A172 (cell line): ENCODE data around the gene RANBP10. TPM values are rescaled to one million over a fixed set of nuclear protein-coding genes. Genes with fewer than 3 reads are reported as not detected.
"Not testable (repeated sequence)": the region's sequence is repeated elsewhere in the genome, so short reads cannot be mapped to it uniquely, and the experiment has no call there.

Experiments
- DNase-seq: peaks from one replicate; pipeline ENCODE4 v3.0.0-alpha.2; 2015; ENCODE audit warnings: low spot score
- total RNA-seq: library from RNA; depleted of rRNA; stranded (reverse); fragments of >200 nt; shearing (Covaris generic); gene quantifications from 2 replicates; pipeline ENCODE4 v1.2.3, GENCODE V29; 2014

The RANBP10 gene
- total RNA-seq, 1 experiment from 2014 or later = 3.7 TPM

DNA sequence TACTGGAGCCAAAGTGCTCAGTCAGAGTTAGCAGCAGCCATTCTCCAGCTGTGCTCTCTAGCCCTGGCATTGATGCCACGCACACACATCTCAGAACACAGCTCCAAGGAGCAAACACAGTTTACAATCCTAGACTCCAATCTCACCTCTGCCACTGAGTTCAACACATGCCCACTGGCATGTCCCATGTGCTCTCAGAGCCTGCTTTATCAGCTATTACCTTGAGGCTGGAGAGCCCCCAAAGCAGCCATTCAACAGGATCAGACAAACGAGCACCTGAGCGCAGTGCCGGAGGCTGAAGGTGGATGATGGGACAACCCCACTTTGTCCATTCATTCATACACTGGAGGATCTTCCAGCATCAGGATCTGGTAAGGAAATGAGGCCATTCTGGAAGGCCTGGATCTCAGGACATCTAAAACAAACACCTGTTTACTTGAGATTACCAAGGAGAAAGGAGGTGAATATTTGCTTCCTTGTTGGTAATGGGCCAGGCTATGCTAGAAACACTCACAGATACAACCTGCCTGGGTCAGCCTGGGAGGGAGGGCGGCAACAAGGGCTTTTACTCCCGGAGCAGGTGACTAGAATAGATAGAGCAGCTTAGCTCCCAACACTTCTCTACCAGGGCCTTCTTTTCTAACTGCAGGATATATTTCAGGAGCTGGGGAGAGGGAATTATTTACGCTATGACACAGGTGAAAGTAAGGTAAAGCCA, 25.4 kb downstream of the RANBP10 start:
- DNase-seq = no peak

DNA sequence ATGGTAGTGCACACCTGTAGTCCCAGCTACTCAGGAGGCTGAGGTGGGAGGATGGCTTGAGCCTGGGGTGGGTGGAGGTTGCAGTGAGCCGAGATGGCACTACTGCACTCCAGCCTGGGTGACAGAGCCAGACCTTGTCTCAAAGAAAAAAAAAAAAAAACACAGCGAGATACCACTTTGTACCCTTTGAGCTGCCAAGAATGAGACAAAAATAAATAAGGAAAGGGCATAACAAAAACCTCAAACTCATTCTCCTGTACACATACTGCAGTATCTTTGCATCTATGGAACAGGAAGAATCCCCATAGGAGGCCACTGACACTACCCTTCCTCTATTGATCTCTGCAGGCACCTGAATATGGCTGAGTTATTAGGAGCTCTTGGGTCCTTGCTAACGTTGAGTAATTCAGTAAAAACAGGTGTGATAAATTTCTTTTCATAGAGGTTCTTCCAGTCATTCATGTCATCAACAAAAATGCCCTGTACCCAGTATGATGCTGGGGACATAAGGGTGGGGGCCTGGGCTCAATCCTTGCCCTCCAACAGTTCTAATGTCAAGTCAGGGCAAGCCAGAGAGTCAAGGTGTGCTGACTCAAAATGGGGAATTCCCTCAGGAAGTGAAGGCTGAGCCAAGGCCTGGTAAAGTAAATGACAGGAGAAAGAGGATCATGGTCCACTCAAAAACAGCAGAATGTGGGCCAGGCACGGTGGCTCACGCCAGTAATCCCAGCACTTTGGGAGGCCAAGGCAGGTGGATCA, 26.9 kb downstream of the RANBP10 start:
- no peak for DNase-seq

DNA sequence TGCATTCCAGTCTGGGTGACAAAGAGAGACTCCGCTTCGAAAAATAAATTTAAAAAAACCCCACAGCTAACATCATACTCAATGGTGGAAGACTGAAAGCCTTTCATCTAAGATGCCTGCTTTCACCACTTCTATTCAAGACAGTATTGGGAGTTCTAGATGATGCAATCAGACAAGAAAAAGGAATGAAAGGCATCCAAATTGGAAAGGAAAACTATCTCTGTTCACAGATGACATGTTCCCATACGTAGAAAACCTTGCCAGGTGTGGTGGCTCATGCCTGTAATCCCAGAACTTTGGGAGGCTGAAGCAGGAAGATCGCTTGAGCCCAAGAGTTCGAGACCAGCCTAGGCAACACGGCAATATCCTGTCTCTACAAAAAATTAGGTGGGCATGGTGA, 31.1 kb downstream of the RANBP10 start:
- no peak for DNase-seq

DNA sequence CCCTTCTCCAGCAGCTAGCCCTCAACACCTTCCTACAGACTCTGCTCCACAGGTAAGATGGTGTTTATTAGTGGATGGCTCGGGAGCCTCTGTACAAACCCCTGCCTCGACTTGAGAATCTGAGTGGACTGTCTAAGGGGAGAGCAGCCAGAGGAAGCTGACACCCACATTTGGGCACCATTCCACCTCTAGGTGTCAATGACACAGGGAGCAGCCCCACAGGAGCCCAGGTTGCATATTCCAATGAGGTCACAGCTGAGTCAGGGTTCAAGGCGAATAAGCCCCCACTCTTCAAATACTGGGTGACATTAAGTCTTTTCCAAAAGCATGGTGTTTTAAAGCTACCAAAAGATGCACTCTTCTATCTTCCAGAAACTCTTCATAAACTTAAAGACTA, 31.9 kb downstream of the RANBP10 start:
- DNase-seq = no peak

DNA sequence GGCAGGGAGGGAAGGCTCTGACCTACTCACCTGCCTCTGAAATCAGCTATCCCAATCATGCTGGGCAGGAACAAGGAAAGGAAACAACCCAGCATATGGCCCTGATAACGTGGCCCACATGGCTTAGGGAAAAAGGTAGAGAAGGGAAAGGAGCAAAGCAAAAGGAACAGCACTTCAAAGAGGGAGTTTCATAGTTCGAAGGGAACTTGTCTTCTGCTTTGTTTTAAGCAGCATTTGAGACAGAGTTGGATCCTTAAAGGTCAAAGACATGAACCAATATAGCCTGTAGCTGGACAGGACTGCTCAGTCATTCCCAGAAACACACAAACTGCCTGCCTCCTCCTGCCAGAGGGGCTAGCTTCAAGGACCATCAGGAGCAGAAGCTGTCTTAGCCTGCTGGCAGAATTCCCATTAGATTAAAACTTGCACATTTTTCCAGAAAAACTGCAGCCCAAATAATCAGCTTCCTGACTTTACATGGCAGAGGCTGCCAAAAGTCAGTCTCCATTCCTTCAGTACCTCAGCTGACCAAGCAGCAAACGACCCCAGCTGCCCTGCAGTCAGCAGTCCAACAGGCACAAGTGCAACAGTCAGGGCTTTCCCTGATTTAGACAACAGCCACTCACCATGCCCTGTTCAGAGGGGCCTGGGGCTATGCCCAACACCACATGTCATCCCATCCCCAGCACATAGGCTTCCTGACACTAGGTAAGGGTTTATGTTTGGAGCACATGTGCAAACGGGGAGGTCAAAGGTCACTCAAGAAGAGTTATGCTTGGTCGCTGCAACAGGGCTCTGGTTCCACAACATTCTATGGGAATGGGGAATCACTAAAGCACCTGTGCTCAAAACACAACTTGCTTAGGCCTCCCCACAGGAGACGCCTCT, 32.5 kb downstream of the RANBP10 start:
- no peak for DNase-seq

DNA sequence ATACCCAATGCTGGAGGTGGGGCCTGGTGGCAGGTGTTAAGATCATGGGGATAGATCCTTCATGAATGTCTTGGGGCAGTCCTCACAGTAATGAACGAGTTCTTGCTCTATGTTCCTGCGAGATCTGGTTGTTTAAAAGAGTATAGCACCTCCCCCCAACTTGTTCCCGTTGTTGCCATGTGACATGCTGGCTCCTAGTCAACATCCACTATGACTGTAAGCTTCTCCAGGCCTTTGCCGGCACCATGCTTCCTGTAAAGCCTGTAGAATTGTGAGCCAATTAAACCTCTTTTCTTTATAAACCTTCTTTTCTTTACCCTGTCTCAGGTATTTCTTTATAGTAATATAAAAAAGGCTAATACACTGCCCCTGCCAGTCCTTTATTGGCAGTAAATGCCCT, 33.3 kb downstream of the RANBP10 start:
- DNase-seq = no peak

DNA sequence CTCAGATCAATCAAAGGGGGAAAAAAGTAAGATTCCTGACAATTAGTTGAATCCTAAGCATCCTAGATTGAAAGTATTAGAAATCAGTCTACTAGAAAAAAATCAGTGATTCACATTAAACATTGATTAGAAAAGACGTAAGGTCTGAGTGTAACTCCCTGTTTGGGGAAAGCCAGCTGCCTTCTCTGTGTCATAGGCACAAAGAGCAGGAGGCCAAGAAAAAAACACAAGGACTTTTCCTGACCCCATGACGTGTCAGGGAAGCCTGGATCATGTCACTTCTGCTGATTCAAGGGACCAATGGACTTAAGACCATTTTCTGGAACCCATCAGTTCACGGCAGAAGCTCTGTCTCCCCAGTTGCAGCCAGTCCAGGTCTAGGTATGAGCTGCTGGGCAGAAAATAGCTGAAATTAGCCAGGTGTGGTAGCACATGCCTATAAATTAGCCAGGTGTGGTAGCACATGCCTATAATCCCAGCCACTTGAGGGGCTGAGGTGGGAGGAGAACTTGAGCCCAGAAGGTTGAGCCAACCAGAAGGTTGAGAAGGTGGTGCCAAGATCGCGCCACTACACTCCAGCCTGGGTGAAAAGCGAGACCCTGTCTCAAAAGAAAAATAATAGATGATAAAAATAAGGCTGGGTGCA, 35.9 kb downstream of the RANBP10 start:
- no peak for DNase-seq

DNA sequence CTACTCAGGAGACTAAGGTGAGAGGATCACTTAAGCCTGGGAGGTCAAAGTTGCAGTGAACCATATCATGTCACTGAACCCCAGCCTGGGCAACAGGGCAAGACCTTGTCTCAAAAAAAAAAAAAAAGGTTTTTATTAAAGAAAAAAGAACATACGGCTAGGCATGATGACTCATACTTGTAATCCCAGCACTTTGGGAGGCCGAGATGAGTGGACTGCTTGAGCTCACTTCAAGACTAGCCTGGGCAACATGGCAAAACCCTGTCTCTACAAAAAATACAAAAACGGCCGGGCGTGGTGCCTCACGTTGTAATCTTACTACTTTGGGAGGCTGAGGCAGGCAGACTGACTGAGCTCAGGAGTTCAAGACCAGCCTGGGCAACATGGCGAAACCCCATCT, 38.4 kb downstream of the RANBP10 start:
- DNase-seq = peak; percentile 38

DNA sequence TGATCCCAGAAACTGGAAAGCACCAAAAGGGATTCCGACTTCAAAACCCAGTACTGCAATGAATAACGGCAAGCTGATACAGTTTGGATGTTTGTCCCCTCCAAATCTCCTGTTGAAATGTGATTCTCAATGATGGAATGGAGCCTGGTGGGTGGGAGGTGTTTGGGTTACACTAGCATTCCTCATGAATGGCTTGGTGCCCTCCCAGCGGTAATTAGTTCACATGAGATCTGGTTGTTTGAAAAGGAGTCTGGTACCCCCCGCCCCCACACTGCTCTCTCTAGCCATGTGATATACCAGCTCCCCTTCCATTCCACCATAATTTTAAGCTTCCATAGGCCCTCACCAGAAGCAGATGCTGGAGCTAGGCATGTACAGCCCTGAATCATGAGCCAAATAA, 40.1 kb downstream of the RANBP10 start:
- no peak for DNase-seq

DNA sequence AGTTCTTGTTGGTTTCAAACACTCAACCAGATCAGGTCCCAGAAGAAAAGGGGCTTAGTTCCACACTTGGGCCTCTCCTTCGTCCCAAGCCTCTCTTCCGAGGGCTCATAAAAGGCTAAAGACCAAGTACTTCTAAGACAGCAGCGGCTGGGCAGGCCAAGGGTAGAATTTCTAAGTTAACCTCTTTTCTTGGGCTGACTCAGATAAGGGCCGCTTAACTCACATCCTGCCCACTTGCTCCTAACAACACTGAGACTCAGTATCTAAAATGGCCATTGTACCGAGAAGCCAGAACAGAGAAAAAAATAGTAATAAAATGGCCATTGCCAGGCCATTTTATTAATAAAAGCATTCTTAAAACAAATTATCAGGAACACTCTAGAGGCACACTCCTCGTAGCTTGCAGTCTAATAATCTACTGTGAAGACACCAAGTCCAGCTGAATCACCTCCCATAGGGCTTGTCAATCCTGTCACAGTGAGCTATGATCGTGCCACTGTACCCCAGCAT, 42.1 kb downstream of the RANBP10 start:
- DNase-seq = no peak

DNA sequence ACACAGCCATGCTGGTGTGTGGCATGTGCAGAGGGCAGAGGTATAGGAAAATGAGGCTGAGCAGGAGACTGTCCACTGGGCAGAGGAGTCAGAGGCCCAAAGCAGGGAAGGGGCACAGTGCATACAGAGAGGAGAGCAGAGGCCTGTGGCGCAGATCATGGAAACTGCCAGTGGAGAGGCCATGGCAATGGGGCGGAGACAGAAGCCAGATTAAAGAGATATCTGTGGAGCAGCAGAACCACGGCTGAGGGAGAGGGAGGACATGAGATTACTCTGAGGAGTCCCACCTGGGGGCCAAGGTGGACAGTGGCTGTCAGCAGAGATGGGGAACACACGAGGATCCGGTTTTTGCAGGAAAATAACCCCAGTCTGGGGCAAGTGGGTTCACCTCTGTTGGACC, 43.3 kb downstream of the RANBP10 start:
- DNase-seq = no peak

DNA sequence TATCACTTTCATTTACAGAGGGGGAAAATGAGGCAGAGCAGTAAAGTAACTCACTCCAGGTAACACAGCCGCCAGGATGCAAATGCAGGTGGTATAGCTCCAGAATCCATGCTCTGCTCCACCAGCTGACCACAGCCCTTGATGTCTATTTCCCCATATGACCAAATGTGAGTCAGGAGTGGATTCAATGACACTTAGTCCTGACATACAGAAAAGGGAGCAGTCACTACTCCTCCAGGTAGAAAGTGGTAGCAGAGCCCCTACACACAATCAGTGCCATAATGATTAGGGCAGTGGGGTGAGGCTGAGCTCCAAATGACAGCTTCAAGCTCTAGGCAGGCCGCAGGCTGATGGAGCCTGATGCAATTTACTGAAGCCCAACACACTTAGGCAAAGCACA, 44.0 kb downstream of the RANBP10 start:
- no peak for DNase-seq

DNA sequence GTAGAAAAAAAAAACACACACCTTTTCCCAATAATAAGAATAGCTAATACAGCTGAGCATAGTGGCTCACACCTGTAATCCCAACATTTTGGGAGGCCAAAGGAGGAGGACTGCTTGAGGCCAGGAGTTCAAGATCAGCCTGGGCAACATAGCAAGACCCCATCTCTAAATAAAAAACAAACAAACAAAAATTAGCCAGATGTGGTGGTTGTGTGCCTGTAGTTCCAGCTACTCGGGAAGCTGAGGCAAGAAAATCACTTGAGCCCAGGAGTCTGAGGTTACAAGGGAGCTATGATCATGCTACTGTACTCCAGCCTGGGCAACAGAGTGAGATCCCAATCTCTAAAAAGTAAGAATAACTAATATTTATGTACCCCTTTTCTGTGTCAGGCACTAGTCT, 44.4 kb downstream of the RANBP10 start:
- no peak for DNase-seq

DNA sequence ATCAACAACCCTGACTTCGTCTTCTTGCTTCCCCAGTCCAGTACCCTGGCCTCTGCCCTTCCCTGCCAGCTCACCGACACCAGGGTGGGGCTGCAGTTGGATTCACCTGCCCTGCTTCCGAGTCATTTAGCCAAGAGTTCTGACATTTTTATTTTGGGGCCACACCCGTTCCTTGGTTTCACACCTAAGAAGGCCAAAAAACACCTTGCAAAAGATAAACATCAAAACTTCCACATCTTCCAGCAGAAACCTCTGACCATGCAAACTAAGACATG, 45.5 kb downstream of the RANBP10 start:
- no peak for DNase-seq

DNA sequence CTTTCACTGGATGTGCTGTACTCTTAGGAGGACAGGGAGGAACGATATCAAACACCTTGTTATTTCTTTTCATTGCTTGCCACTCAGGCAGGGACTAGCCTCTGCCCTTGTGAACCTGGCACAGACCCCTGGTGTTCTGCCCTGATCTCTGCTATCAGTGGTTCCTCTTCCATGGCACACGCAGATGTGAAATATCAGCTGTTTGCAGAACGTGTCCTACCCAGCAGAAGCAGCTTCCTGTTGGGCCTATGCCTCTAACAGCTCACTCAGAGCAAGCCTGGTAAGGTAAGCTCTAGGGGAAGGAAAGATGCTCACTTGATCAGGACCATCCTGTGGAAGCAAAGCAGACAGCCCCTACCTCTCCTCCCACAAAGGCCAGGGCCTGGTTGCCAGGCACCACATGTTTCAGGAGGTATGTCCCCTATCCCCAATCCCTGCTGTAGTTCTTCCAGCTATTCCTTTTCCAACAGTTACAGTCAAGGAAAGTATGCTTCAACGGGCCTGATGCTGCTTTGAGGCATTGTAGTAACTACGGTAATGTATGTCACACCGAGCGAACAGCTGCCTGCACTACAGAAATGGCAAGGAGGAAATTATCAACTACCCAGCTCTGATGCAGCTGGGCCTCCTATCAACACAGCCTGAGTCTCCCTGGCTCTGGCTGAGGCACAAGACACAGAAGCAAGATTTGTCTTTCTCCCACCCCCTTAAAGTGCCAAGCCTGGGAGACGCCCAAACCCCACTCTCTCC, 46.0 kb downstream of the RANBP10 start:
- DNase-seq = no peak

DNA sequence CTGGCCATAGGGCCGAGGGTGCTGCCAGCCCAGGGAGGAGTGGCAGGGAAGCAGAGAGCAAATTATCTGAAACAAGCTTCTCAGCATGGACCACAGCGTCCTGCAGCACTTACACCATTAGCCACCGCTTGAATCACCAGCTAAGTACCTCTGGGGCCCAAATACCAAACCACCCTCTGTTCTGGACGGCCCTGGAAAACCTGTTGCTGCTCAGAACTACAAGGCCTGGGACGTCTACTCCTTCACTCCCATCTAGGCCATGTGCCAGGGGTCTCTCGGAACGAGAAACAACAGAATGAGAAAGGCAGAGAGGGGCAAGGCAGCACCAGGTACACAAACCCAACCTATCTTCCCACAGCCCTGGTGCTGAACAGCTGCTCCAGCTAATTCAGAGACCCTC, 47.4 kb downstream of the RANBP10 start:
- no peak for DNase-seq

DNA sequence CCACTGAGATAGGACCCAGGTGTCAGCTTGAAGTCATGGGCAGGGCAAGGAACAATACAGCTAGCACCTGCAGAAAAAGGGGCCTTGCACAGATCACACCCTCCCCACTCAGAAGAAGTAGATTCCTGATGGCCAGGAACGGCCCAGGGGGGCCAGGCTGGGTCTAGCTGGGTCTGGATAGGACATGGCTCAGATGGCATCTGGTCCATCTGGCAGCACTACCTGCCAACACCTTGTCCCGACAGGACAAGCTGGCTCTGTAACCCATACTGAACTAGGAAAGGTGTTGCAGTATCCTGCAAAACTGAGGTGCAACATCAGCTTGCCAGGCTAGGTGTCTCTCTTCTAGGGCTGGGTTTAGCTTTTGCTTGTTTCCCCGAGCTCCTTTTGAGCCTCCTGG, 48.4 kb downstream of the RANBP10 start:
- DNase-seq = no peak

DNA sequence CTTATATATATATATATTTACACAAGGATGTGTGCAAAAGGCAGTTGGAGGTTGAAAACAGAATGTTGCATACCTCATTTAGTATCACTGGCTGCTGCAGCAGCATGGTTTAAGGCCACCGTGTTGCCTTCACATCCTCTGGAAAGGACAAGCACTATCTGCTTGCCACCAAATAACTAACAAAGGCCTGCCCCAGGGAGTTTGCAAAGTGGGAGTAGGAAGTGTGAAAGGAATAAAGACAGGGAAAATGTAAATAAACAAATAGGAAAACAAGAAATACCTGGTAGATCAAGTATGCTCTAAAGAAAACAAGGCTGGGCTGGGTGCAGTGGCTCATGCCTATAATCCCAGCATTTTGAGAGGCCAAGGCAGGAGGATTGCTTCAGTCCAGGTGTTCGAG, 53.7 kb downstream of the RANBP10 start:
- no peak for DNase-seq

DNA sequence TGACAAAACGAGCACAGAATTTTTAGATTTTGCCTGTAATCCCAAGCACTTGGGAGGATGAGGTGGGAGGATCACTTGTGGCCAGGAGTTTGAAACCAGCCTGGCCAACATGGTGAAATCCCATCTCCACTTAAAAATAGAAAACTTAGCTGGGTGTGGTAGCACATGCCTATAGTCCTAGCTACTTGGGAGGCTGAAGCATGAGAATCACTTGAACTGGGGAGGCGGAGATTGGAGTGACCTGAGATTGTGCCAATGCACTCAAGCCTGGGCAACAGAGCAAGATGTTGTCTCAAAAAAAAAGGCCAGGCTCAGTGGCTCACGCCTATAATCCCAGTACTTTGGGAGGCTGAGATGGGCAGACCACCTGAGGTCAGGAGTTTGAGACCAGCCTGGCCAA, 55.0 kb downstream of the RANBP10 start:
- not testable (repeated sequence) for DNase-seq

DNA sequence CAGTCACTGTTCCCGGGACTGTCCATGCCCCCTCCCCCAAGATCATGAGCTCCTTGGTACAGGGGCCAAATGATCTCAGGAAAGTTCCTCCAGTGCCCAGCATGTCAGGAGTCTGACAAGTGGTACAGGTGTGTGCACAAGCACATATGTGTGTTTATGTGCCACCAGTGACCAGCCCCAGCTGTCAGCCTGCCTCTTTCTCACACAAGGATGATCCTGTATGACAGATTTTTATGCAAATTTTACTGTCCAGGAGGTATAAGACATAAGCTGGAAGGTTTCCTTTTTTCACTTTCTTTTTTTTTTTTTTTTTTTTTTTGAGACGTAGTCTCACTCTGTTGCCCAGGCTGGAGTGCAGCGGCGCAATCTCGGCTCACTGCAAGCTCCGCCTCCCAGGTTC, 55.9 kb downstream of the RANBP10 start:
- no peak for DNase-seq

DNA sequence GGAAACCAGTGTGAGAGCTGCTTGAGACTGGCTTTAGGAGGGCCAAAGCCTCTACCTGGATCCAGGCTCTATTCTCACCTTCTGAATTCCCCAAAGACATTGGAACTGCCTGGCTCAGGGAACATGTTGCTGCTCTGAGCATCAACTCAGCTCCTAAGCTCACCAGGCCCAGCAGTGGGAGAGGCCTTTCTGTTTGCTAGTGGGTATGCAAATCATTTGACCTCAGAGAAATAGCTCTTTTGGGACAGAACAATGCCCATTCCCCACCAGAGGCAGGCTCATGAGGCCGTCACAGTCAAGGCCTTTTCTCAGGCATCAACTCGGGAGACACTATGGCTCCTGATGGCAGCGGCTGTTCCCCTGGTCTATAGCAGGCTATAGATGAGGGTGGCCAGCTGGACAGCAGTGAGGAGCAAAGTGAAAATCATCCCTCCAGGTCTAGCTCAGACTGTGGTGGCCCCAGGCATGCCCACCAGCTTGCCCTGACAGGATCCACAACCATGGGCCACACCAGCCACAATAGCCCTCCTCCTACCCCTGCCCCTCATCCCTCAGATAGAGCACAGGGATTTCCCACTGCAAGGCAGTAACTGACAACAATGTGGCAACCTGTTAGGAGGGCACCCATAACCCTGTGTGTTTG, 56.8 kb downstream of the RANBP10 start:
- no peak for DNase-seq
